HG02840 (cell line): ENCODE measurements around the gene DDX41.

Source experiments
- ATAC-seq: cut with Tn5 transposase; IDR thresholded peaks from one replicate; pipeline ENCODE4 v1.9.1; 2021; ENCODE audit warnings: mild to moderate bottlenecking, moderate library complexity, moderate number of reproducible peaks; ENCODE audit not compliant: unreplicated experiment, low FRiP score

The DDX41 gene

DNA sequence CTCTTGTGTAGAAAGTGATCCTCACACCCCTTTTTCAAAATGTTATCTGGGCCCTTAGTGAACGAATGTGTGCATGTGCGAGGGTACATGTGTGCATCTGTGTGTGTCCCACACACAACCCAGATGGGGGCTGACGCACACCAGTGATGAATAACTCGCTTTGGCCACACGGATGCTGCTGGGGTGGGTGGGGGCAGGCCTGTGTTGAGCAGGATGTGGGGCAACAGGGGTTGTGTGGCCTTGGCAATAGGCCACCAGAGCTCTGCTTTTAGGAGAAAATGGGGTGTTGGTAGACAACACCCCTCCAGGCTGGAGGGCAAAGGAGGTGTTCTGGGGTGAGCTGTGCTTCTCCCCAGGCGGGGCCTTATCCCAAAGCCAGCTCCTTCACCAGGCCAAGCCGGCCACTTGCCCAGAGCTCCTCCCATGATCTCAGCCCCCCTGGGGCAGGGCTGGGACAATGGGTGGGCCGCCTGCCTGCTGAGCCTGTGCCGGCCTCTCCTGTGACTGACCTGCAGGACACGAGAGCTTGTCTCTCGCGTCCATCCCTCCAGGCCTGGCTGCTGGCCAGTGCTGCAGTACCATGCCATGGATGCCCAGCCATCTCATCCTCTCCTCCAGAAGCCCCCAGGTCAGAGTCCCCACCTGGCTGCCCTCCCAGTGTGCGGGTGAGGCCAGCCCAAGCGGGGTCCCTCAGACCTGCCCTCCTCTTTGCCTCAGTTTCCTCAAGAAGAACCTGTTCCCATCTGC lies 45.0 kb downstream of the DDX41 start:
- ATAC-seq = no peak

DNA sequence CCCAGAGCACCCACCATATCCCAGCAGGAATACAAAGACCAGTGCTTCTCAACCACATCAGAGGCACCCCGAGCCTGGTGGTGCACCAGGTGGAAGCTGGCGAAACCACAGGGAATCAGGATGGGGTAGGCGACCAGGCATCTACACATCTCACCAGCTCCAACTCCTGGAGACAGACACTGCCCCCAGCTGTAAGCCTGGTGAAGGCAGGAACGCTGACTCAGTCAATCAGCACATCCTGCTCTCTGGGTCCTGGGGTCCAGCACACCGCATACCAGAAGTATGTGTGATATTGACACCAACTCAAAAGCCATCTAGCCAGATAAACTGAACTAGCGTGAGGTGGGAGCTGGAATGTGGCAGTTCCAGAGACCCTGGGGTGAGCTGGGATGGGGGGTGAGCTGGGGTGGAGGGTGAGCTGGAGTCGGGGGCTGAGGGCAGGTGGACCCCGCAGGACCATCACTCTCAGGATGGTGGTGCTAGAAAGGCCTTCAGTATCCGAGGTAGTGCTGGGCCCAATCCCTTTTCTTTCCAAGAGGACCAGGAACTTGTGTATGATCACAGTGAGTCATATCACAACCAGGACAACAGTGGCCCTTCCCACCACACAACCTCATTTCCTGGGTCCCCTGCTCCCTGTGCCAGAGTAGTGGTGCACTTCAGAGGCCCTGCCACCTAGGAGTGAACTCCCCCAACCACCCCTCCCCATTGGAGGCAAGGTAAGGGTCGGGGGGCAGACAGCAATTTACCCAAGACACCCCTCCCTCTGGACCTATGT lies 45.8 kb downstream of the DDX41 start:
- ATAC-seq = no peak

DNA sequence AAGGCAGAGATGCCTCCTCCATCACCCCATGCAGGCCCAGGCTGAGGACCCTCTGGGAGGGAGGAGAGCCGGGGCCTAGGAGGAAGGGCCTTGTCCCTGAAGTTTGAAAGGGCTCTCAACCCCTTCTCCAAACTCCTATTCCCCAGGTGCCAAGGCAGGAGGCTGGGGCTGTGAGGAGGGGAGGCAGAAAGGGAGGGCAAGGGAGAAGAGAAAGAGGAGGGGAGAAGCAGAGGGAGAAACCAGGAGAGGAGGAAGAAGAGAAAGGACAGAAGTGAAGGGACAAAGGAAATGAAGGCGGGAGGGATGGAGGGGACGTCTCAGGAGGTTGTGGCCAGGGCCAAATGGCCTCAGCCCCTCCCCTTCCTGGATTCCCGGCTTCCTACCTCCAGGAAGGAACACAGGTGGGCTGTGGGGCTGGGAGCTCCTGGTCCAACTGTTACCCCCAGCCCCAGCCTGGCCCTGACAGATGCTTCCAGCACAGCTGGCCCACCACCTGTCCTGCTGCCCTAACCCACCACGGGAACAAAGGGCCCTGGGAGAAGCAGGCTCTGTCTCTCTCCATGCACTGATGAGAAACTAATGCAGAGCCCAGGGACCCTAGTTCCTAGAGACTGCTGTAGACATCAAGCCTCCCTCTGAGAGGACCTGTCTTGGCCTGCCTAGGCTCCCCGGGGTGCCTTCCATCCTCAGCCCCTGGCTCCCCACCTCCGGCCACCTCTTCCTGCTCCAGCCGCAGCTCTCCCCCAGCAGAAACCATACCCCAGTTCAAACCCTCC lies 46.8 kb downstream of the DDX41 start:
- no peak for ATAC-seq

DNA sequence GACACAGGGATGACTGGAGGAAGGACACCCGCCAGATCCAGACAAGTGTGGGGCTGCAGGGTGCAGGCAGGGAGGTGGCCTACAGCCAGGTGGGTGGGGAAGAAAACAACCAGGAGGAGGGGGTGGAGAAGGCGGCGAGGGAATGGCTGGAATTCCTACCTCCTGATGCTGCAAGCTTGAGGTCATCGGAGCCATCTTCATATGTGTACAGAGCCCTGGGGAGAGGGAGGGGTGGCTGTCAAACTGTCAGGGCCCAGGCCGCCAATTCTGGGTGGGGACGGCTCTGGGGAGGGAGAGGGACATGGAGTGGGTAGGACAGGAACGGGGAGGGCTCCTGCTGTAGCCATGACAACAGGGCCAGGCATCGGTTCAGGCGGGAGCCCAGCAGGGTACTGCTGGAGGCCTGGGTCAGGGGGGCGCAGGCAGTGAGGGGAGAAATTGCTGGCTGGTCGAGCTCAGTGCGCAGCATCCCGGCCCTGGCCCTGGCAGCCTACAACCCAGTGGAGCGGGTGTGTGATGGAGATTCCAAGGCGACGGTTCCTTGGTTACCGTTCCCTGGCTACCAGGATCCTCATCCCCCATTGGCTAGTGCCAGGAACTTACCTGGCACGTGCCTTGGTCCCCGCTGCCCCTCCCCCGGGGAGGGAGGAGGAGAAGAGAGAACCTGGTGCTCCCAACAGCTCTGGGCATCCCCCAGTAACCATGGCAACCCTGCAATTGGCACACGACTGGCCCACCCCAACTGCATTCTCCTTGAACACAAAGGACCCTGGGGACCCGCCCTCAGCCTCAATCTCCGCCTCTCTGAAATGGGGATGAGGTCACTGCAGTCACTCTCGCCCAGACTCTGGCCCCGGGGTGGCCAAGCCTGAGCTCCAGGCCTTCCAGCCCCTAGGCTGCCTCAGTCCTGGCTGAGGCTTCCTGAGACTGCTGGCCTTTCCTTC lies 47.8 kb downstream of the DDX41 start:
- no peak for ATAC-seq

DNA sequence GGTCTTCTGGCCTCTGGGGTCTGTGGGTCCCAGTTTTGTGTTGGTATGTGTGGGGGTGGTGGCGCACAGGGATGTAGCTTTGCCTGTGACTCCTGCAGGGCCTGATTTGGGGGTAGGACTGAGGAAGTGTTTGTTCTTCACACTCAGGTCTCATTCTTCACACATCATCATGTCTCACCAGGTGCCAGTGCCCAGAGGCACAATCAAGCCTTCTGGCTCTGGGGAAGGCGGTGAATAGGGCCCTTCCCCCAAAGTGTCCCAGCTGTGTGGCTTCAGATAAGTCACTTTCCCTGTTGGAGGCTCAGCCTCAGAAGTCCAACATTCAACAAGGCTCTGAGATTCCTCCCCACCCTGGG lies 48.5 kb downstream of the DDX41 start:
- no peak for ATAC-seq

DNA sequence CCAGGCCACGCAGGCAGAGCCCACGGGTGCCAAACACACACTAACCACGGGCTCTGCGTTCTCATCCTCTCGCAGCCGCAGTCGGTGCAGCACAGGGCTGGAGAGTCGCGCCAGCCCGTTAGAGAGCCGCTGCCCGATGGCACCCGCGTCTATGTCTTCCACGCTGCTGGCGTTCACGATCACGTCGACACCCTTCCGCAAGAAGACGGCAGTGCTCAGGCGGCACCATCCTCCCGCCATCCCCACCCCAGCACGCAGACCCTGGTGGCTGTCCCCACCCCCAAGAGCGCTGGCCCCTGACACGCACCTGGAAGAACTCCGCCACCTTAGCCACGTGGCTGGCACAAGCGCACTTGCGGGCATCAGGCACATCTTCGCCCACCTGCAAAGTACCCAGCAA lies 49.3 kb downstream of the DDX41 start:
- no peak for ATAC-seq

DNA sequence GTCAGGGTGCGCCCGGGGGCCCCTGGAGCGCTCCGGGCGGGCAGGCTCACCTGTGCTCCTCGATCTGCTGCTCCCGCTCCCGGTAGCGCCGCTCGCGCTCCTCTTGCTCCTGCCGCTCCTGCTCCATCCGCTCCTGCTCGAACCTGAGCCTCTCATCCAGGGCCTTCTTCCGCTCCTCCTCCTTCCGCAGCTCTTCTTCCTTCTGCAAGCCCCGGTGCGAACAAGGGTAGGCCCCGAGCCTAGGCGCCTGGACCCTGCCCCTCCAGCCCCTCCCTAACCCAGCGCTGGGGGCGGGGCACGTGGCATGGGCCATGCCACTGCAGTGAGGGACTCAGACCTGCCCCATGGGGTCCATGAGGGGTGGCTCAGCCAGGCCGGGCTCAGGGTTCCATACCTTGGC lies 49.9 kb downstream of the DDX41 start:
- no peak for ATAC-seq

DNA sequence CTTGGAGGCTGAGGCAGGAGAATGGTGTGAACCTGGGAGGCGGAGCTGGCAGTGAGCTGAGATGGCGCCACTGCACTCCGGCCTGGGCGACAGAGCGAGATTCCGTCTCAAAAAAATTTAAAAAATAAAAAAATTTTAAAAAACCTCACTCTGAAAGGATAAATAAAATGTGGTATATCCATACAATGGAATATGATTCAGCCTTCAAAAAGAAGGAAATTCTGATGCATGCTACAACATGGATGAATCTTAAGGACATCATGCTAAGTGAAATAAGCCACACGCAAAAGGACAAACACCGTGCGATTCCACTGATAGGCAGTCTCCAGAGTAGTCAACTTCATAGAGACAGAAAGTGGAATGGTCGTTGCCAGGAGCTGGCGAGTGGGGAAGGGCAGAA lies 51.7 kb downstream of the DDX41 start:
- ATAC-seq = no peak

DNA sequence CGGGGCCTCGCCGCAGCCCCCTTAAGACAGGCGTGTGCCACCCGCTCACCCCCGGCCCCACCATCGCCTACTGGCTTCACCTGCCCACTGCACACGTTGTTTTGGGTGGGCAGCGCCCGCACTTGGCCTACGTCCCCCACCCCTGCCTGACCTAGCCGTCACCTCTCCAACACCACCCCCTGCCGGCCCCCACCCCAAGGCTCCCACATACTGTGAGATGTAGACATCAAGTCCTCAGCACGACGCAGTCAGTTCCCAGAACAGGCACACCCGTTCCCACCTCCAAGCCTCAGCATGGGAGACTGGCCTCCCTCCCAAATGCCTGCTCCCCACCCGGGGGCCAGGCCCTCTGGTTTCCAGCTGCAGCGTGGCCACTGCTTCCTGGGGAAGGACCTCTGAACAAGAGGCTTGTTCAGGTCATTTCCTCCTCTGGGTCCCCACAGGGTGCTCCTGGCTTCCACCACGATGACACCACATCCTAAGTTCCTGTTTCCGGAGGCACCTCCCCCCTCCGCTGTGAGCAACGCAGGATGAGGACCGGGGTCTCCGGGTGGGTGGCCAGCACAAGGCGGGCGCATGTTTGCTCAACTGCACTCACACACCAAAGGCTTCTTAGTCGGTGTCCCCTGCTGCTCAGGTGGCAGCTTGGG lies 54.6 kb downstream of the DDX41 start:
- ATAC-seq = no peak
